T-helper 2 cell (primary cell): ENCODE data around the gene CTXND1.

Experiments
- DNase-seq, 5 experiments: peaks; one replicate each; pipeline versions ENCODE4 v3.0.0 to v3.0.0-alpha.2; 2012 to 2022

Gene CTXND1

DNA sequence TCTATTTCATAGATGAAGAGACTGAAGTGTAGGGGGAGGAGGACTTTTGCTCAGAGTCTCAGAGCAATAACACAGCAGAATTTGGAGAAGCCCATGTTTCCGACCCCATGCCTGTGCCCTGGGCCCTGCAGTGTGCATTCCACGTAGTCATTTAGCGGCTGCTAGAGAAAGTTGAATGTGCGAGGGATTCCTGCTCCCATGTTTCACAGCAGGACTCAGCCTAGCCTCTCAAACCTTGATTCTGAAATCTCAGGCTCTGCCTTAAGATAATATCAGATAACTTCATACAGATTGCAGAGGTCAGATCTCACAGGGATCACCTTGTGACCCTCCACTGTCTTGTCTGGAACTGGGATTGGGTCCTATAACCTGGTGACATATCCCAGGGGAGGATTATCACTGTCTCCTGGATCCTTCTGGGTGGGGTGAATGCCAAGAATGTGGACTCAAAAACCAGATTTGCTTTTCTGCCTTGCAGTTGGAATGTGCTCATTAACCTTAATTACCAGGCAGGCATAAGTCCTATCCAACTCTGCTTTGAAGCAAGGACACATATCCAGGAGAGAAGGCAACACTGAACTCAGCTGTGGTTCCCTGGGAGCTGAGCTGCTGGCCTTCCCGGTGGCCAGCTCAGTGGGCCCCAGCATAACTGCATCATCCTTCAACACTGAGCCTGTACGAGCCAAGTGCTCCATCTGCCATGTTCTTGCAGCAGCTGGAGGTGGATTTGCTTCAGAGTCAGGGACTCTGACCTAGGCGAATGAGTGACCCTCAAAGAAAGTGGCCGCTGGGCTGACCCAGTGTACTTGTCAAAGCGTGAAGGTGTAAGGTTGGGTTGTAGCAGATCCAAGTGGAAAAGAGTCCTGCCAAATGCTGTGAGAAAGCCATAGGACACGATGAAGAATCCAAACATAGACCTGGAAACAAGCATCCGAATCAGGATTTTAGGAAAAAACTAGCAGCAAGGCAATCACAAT, 43.0 kb downstream of the CTXND1 start:
- DNase-seq: no peak

DNA sequence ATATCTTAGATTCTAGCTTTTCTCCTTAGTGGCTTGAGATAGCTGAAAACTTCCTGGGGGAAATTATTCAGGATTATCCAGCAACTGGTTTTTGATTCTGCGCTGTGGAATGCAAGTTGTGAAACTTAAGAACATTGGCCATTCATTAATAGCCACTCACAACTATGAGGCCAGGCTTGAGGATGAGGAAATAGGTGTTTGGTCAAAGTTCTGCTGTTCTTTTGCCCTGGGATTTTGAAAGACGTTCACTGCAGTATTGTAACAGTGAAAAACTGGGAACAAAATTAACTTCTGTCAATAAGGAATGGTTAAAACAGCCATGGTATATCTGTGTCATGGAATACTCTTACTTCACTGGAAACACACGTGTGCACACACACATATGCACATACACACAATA, 44.1 kb downstream of the CTXND1 start:
- DNase-seq: no peak

DNA sequence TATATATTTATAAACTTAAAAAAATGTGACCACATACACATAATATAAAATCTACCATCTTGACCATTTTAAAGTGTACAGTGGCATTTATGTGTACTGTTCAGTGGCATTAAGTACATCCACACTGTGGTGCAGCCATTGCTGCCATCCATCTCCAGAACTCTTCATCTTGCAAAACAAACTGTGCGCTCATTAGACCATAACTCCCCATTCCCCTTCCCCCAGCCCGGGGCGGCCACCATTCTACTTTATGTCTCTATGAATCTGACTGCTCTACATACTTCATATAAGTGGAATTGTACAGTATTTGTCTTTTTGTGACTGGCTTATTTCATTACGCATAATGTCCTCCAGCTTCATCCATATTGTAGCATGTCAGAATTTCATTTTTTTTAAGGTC, 47.8 kb downstream of the CTXND1 start:
- no peak for DNase-seq

DNA sequence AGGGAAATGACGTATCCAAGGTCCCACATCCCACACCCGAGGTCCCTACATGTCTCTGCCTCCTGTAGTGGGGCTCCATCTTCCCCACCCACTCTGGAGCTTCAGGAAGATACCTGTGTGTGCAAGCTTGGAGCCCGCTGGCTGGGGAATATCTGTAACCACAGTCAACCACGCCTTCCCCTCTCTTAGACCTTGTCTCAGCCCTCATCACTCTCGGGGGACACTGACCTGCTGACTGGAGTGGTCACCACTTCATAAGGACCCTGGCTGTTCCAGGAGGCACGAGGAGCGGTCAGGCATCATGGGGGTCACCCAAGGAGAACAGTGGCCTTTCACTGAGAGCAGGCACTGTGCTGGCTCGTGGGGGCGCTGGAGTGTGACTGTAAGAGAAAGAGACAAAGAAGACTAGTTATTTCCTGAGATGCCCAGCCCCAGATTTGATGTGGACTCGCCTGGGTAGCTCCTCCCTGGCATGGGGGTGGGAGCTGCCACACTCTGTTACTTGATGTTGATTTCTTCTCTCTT, 48.6 kb downstream of the CTXND1 start:
- DNase-seq: no peak

DNA sequence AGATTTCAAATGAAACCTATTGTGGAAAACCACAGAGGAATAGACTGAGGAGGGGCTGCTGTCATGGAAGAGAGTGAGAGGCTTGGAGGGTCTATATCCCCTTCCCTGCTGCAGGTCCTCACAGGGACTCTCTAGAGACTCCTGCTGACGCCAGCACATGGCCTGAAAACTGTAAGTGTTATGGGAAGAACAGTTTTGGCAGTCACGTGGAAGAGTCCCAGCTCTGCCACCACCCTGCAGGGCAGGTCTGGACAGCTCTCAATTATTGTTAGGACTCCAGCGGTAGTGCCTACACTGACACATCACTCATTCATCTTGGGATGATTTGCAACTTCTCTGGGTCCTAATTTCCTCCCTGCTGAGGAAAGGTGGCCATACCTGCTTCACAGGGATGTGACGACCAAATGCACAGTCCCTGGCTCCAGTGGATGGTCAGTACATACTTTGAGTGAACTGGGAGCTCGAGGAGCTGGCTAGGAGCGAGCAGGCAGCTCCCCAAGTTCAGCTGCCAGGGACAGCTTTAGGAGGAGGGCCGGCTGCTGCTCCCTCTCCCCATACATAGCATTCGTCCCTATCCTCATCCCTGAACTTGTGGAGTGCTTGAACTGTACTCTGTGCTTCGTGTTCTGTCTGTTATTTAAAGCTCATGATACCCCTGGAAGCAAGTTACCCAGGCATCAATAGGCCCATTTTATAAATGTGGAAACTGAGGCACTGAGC, 49.2 kb downstream of the CTXND1 start:
- DNase-seq: no peak

DNA sequence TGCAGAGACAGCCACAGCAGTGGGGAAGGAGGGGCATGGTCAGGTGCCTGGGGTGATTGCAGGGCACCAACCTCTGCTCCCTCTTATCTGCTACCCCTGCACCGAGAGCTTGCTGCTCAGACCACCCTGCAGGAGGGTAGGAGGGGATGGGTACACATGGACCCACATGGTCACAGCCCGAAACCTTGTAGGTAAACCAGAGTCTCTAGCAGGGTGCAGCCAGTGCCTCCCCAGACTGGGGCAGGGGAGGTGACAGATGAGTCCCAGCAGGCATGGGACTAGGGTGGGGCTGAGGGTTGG, 50.0 kb downstream of the CTXND1 start:
- DNase-seq: no peak

DNA sequence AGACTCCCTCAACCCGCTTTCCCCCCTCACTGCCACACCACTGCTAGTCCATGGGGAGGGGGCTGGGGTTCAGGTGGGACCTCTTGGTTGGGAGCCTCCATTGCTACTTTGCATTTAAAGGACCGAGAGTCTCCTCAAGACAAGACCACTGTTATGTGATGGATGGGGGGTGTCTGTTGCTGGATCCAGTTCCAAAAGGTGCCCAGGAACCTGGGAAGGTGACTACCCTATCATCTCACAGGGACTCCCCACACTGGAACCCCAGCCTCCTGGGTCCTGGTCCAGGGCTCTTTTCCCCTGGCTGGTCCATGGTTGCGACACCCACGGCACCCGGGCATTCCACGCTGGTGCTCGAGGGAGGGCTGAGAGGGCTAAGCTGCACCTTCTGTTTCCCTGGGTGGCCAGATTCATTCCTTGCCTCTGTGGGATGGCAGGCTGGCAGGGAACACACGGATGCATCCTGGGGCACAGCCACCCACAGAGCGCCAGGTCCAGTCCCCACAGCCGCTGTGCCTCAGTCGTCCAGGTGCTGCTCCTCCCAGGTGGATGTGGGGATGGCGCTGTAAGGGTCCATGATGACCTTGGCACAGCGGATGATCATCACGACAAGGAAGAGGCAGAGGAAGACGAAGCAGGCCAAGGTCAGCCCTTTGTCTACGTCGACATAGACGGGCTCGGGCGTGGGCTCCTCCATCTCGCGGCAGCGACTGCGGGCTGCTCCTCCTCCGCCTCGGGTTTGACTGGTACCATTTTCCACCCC, 50.6 kb downstream of the CTXND1 start:
- no peak for DNase-seq

DNA sequence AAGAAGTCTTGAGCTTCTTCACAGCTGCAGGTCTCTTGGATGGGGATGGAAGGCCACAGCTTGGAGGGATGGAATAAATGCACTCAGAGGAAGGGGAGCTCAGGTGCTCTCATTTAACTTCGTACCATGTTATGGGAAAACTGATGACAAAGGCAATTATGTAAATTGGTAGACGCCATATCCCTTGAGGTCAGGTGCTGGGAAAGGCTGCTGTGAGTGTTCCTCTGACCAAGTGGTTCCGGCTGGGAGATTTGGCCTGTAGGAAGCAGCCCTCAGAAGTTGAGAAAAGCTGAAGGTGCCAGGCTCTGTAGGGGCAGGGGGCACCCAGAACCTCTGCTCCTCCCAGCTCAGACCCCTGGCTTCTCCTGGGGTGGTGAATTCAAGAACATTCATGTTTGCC, 52.1 kb downstream of the CTXND1 start:
- DNase-seq: no peak

DNA sequence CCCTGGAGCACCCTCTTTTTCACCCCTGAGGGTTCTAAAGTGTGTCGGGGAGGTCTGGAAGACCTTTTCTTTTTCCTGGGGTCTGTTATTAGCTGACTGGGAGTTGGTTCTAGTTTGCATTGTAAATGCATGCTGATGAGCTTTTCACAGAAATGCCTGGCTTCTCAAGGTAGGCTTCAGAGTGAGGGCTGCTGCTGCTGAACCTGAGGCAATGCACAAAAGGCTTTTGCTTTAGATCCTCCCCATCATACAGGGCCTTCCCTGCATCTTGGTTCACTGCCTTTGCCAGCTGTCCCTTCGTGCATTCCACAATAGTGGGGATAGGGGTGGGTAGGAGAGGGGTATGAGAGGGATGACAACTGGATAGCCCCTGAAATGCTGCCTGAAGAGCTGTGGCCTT, 52.6 kb downstream of the CTXND1 start:
- no peak for DNase-seq

DNA sequence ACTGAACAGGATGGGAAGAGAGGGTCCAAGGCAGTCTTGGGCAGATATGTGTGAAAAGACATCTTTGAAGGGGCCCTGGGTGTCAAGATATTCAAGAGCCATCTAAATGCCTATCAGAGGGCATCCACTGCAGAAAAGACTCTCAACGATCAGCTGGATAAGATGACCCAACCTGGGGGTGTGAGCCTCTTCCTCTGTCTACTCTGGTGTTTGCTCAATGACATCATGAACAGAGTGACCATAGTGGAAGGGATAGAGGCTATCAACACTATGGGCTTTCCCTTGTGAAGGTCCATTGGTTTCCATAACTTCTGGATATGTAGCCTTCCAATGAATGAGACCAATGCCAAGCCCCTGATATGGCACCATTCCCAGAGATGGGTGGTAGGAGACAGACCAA, 57.1 kb downstream of the CTXND1 start:
- no peak for DNase-seq

DNA sequence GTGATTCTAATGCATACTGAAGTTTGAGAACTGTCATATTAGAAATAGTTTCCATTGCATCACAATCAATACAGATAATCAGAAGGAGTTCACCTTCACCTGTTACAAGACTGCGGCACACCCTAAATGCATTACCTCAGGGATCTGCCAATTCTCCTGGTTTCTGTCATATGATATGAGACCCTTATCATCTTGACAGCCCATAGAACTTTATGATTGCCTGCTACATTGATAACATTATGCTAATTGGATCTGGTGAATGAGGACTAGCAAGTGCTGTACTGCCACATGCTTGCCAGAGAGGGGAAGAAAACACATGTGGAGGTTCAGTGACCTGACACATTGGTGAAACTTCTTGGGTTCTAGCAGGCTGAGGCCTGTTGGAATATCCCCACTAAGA, 57.8 kb downstream of the CTXND1 start:
- DNase-seq: no peak

DNA sequence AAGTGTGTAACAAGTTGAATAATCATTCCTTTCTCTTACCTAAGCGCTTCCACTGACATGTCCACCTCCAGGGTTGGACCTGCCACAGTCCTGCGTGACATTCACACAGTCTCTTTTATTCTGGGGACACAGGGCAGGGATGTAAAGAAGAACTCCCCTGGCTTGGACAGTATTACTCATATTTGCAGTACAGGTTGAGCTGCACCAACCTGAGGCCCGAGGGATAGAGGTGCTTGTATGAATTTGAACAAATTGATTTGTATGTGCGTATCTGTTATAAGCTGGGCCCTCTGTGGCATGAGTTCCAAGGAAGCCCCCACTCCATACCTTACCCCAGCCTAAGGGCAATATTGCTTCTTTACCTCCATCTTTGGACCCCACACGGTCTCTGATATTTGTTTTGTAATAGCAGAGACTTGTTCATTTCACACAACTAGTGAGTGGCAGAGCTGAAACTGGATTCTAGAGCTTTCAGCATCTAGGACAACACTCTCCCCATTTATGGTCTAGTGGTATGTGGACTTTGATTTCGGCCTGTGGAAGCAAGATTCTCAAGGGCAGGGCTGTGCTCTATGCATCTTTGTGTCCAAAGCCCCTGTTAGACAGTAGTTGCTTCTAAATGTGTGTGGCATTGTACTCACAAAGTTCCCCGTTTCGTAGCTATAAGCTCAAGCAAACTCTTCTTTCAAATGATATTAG, 60.0 kb downstream of the CTXND1 start:
- DNase-seq: no peak

DNA sequence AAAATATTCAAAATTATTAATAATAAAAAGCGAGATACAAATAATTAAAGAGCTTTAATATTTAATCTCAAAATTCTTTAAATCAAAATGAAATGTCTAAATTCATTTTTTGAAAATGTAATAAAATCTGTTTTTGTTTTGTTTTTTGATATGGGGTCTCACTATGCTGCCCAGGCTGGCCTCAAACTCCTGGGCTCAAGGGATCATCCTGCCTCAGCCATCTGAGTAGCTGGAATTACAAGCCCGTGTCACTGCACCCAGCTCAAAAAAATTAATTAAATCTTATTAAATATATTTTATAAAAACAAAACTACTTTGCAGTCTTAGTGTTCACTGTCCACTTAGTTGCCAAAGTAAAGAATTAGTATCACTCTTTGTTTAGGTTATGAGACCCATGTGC, 60.8 kb downstream of the CTXND1 start:
- no peak for DNase-seq

DNA sequence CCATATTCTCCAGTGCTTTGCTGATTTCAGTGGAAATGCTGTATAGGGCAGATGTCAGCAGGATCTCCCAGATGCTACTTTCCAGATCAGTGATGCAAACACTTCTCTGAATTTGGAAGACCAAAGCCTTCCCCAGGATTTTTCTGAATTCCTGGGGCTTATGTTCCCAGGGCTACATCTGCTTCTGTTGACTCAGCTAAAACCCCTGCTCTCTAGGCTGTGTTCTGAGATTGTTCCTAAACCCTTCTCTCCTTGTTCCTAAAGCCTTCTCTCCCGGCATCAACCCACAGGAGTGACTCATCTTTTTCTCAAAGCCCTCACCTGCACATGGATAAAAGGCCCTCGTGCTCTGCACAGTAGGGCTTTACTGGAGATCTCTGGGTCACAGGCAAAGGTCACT, 63.8 kb downstream of the CTXND1 start:
- no peak for DNase-seq

DNA sequence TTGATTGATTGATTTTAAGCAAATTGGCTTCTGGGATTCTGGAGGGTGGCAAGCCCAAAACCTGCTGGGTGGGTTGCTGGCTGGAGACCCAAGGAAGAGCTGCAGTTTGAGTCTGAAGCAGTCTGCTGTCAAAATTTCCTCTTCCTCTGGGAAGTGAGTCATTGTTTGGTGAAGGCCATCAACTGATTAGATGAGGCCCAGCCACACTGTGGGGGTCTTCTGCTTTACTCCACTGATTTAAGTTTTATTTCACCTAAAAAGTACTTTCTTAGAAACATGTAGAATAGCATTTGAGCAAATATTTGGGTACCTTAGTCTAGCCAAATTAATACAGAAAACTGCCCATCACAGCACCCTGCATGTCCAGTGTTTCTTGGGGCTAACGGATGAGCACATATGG, 65.4 kb downstream of the CTXND1 start:
- DNase-seq: no peak

DNA sequence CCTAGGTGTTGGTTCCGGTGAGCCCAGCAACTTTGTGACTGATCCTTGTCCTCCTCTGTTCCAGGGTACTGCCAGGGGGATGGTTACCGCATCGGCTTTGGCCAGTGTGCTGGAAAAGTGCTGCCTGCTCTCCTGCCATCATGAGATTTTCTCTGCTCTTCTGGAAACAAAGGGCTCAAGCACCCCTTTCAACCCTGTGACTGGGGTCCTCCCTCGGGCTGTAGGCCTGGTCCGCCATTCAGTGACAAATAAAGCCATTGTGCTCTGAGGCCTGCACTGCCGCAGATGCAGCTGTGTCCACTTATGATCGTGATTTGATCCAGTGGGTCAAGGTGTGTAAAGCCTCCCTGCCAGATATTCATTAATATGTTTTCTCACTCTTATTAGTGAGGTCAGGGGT, 65.9 kb downstream of the CTXND1 start:
- DNase-seq: no peak

DNA sequence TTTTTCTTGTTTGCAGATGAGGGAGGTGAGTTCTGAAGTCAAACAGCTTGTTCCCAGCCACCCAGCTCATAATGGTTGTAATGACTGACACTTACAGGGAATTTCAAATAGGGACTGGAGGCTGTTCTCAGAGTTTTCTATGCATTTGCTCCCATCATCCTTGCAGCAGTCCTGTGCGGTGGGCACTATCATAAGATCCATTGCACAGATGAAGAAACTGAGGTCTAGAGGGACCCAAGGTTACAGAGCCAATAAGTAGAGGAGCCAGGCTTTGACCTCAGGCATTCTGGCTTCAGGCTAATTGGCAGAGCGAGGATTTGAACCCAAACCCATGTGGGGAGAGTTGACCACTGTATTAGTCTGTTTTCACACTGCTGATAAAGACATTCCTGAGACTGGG, 66.9 kb downstream of the CTXND1 start:
- no peak for DNase-seq

DNA sequence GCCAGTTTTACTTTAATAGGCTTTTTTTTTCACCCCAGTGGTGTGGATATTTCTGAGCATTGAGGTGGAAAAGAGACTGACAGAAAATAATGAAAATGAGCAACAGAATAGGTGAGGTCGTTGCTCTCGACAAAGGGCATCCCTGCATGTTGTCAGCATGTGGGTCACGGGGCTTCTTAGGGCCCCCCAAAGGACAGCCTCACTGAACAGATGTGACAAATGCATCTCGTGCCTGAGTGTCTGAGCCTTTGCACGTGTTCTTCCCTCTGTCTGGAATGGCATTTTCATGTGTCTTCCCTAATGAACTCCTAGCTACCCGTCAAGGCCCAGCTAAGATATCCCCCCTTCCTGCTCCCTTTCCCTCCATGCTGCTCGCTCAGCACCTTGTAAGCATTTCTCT, 67.5 kb downstream of the CTXND1 start:
- no peak for DNase-seq

DNA sequence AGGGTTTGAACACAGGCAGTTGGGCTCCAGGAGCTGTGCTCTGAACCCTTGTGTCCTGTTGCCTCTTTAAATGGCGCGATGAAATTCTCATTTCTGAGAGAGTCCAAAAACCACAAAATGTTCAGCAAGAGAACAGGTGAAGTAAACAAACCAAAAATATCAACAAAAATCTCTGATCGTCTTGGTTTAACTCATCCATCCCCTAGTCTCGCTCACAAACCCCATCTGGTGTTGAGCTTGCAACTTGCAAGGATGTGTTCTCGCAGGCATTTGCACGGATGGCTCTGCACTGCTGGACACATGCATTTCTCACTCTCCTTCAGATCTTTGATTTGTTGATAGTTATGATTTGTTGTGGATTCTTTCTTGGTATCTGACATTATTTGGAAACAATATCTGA, 68.1 kb downstream of the CTXND1 start:
- DNase-seq: no peak

DNA sequence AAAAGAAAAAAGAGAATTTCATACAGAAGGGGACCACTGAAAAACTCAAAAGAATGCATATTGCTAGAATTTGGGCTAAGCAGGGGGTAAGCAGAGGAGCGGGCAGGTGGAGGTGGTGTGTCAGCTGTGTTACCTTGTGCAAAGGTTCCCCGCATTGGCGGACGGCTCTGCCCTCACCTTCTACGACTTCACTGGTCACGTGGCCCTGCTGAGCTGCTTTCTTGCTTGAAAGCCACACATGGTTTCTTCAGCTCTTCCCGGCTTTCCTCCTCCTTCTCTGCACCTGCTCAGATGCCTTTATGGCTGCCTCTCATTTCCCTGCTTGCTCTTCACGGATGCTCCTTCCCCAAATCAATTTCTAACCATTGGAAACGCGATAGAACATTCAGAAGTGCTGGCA, 68.7 kb downstream of the CTXND1 start:
- no peak for DNase-seq

DNA sequence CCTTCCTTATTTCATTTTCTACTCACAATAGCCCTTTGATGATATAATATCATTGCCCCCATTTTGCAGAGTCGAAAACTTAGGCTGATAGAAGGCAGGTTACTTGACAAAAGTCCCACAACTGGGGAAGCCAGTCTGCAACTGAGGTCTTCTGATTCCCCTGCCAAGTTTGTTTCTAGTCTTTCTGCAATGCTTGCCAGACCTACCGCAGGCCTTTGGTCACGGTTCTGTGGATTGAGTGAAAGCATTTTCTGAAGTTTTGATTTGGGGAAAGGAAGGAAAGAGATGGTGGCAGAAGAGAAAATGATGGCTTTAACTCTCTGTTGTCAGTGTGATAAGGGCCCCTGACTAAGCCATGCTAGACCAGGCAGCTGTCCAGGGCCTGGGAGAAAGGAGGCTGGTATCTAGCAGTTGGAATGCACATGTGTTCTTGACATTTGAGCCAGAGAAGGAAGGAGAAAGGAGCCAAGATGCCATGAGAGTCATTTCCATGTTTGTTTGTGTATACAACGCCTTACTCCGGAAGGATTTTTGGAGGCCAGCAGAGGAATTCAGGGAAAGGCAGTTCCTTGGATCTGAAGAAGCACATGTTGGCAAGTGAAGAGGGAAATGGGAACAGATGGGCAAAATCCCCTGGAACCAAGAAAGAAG, 69.3 kb downstream of the CTXND1 start:
- DNase-seq: no peak

DNA sequence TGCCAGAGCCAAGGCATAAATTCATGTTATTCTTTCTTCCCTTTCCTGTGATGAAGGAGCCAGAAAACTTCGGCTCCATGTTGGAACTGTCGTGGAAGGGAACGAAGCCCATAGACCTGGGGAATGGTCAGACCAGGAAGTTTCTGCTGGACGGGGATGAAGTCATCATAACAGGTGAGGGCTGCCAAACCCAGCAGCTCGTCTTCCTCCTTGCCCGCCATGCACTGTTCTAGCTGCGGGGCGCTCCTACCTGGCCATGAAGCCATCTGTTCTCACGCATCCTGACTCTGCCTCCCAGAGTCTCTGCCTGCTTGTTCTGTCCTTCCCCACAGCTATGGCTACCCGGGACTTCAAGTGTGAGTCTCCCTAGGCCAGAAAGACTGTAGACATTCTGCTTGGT, 71.0 kb downstream of the CTXND1 start:
- no peak for DNase-seq
